ENCODE results near the gene PROC.

DNA sequence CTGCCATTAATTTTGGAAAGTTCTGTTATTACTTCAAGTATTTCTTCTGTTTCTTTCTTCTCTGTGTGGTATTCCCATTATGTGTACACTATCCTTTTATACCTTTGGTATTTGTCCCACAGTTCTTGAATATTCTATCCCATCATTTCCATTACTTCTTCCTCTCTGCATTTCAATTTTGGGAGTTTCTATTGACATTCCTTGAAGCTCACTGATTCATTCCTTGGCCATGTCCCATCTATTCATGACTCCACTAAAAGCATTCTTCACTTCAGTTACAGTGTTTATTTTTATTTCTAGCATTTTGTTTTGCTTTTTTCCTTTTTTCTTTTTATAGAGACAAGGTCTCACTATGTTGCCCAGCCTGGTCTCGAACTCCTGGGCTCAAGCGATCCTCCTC is 30.3 kb downstream of the PROC start:
- TF ChIP-seq, protein P1, sequence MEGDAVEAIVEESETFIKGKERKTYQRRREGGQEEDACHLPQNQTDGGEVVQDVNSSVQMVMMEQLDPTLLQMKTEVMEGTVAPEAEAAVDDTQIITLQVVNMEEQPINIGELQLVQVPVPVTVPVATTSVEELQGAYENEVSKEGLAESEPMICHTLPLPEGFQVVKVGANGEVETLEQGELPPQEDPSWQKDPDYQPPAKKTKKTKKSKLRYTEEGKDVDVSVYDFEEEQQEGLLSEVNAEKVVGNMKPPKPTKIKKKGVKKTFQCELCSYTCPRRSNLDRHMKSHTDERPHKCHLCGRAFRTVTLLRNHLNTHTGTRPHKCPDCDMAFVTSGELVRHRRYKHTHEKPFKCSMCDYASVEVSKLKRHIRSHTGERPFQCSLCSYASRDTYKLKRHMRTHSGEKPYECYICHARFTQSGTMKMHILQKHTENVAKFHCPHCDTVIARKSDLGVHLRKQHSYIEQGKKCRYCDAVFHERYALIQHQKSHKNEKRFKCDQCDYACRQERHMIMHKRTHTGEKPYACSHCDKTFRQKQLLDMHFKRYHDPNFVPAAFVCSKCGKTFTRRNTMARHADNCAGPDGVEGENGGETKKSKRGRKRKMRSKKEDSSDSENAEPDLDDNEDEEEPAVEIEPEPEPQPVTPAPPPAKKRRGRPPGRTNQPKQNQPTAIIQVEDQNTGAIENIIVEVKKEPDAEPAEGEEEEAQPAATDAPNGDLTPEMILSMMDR (IDR thresholded peaks at IDR 0.05; ENCODE audit: insufficient read depth, low read length, poor library complexity, severe bottlenecking), result no peak
- TF ChIP-seq EZH2phosphoT487 (conservative IDR thresholded peaks at IDR 0.05; ENCODE audit: low read length), result no peak

Measured in SU-DHL-6 (cell line).